Calu3 (cell line): Measurements from ENCODE around the gene RBM25. TPM values are rescaled to one million over a fixed set of nuclear protein-coding genes. Genes with fewer than 3 reads are reported as not detected.

ENCODE experiments used
- BruUV-seq: library from RNA; stranded (reverse); fragments of 400-500 nt; replicated peaks from 2 replicates; lab custom pipeline; 2021; lab: Mats Ljungman, UMichigan
- CTCF ChIA-PET: fragments of 300-600 bp; sonication (Branson Sonifier 250); formaldehyde crosslinking; loops from one replicate; lab custom pipeline; 2022; ENCODE audit warnings: antibody characterized with exemption; lab: Charles Lee
- DNase-seq: peaks from one replicate; pipeline ENCODE4 v3.0.0; 2022
- H3K27ac Mint-ChIP-seq: one replicate; pipeline ENCODE4 v1.8.0; 2022; ENCODE audit warnings: mixed read lengths; ENCODE audit not compliant: unreplicated experiment
- H3K27me3 Mint-ChIP-seq: one replicate; pipeline ENCODE4 v1.8.0; 2022; ENCODE audit warnings: mixed read lengths; ENCODE audit not compliant: unreplicated experiment
- H3K36me3 Mint-ChIP-seq: one replicate; pipeline ENCODE4 v1.8.0; 2022; ENCODE audit warnings: mild to moderate bottlenecking, moderate library complexity, mixed read lengths; ENCODE audit not compliant: insufficient read depth, unreplicated experiment
- H3K4me1 Mint-ChIP-seq: one replicate; pipeline ENCODE4 v1.8.0; 2022; ENCODE audit warnings: mild to moderate bottlenecking, low read depth, mixed read lengths; ENCODE audit not compliant: unreplicated experiment
- H3K4me3 Mint-ChIP-seq: one replicate; pipeline ENCODE4 v1.8.0; 2022; ENCODE audit warnings: mild to moderate bottlenecking, low read depth, moderate library complexity, mixed read lengths; ENCODE audit not compliant: unreplicated experiment
- H3K9me3 Mint-ChIP-seq: one replicate; pipeline ENCODE4 v1.8.0; 2022; ENCODE audit warnings: low read depth, mixed read lengths; ENCODE audit not compliant: unreplicated experiment
- intact Hi-C: fragments of 100-400 bp; cut with micrococcal nuclease; formaldehyde crosslinking; loops from one replicate; pipeline ENCODE4 v1.10.0; 2022; ENCODE audit not compliant: unreplicated experiment
- total RNA-seq: library from RNA; stranded (reverse); gene quantifications from 2 replicates; pipeline ENCODE4 v1.2.3, GENCODE V29; 2022
- TF ChIP-seq, protein P1 (sequence below): fragments of 200-600 bp; IDR thresholded peaks from one replicate; pipeline ENCODE4 v1.8.0; 2022; ENCODE audit warnings: antibody characterized with exemption; ENCODE audit not compliant: unreplicated experiment

Gene RBM25
- total RNA-seq, 1 experiment from 2014 or later = 87.5 TPM

DNA sequence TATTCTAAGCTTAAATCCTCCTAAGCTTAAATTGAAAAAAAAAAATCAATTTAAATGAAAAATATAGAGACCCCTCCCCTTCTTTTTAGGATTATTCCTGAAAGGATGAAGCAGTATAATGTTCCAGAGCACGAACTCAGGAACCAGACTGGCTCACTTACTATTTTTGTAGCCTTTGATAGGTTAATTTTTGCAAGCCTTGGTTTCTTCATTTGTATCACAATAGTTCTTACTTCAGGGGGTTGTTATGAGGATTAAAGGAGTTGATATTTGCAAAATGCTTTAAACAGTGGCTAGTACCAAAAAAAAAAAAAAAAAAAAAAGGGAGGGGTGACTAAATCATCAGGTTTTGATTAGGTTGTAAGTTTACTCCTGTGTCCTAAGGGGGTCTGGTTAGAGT lies 3.1 kb upstream of the RBM25 start:
- H3K4me3 Mint-ChIP-seq = no peak overlapping the region
- H3K36me3 Mint-ChIP-seq = no peaks in the 10 kb centered on the region
- no peak overlapping the region for H3K27ac Mint-ChIP-seq
- no peaks in the 10 kb centered on the region for H3K9me3 Mint-ChIP-seq
- no peaks in the 10 kb centered on the region for H3K4me1 Mint-ChIP-seq
- no peaks in the 10 kb centered on the region for H3K27me3 Mint-ChIP-seq
- CTCF ChIA-PET = no interaction called here
- TF ChIP-seq, protein P1, sequence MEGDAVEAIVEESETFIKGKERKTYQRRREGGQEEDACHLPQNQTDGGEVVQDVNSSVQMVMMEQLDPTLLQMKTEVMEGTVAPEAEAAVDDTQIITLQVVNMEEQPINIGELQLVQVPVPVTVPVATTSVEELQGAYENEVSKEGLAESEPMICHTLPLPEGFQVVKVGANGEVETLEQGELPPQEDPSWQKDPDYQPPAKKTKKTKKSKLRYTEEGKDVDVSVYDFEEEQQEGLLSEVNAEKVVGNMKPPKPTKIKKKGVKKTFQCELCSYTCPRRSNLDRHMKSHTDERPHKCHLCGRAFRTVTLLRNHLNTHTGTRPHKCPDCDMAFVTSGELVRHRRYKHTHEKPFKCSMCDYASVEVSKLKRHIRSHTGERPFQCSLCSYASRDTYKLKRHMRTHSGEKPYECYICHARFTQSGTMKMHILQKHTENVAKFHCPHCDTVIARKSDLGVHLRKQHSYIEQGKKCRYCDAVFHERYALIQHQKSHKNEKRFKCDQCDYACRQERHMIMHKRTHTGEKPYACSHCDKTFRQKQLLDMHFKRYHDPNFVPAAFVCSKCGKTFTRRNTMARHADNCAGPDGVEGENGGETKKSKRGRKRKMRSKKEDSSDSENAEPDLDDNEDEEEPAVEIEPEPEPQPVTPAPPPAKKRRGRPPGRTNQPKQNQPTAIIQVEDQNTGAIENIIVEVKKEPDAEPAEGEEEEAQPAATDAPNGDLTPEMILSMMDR = no peak
- BruUV-seq = no TSS peak
- no peak for DNase-seq
- intact Hi-C loops = no loop called here

GRCh38 chr14:73057944-73058223 lies 450 bp upstream of the RBM25 start:
- Mint-ChIP-seq H3K27ac (no peak overlapping the region), H3K4me1 (no peaks in the 10 kb centered on the region), H3K9me3 (no peaks in the 10 kb centered on the region), H3K27me3 (no peaks in the 10 kb centered on the region), H3K36me3 (peaks cover 11% of the 10 kb centered on the region), H3K4me3 (no peak overlapping the region)
- DNase-seq = no peak
- BruUV-seq = TSS peak; percentile 96
- CTCF ChIA-PET = interaction anchor here (1.0 to 2.3 kb wide), 5 partner anchors 9 to 86 kb away, joined by 3 to 15 read pairs (median 4); partner anchors contain the start of genes PSEN1 and ZFYVE1
- TF ChIP-seq, protein P1 = no peak
- intact Hi-C loops = no loop called here

GRCh38 chr14:73058922-73059673 lies 764 bp downstream of the RBM25 start:
- BruUV-seq = TSS peak; percentile 46

GRCh38 chr14:73069585-73069984 lies 11.3 kb downstream of the RBM25 start:
- Mint-ChIP-seq H3K36me3 (peaks cover 59% of the 10 kb centered on the region), H3K27ac (no peak overlapping the region), H3K4me1 (no peaks in the 10 kb centered on the region), H3K4me3 (no peak overlapping the region), H3K27me3 (no peaks in the 10 kb centered on the region), H3K9me3 (no peaks in the 10 kb centered on the region)
- intact Hi-C loops = no loop called here
- TF ChIP-seq, protein P1 = no peak
- CTCF ChIA-PET = no interaction called here
- BruUV-seq = no TSS peak
- DNase-seq = no peak

More at GRCh38 chr14:73058922-73059673, 764 bp downstream of the RBM25 start:
- TF ChIP-seq, protein P1 = no peak
- Mint-ChIP-seq H3K4me3 (no peak overlapping the region), H3K36me3 (peaks cover 18% of the 10 kb centered on the region), H3K4me1 (peaks cover 7% of the 10 kb centered on the region), H3K27ac (no peak overlapping the region), H3K27me3 (no peaks in the 10 kb centered on the region), H3K9me3 (no peaks in the 10 kb centered on the region)
- DNase-seq = peak; percentile 41
- intact Hi-C loops = no loop called here
- CTCF ChIA-PET = interaction anchor here (0.6 to 2.3 kb wide), 7 partner anchors 8 to 917 kb away, joined by 3 to 15 read pairs (median 4); partner anchors contain the start of genes PSEN1 and ZFYVE1
